Forelimb muscle (tissue), 1 donor: ENCODE results near the gene LEKR1. TPM values are rescaled to one million over a fixed set of nuclear protein-coding genes. Genes with fewer than 3 reads are reported as not detected.
"Not testable (repeated sequence)": the region's sequence is repeated elsewhere in the genome, so short reads cannot be mapped to it uniquely, and the experiment has no call there.

Source experiments
- DNase-seq: peaks from one replicate; pipeline ENCODE4 v3.0.0-alpha.2; 2013; ENCODE audit warnings: low read depth
- polyA plus RNA-seq: library from polyadenylated mRNA; unstranded; fragments of 120-200 nt; gene quantifications from one replicate; pipeline ENCODE4 v1.2.1, GENCODE V29; 2013; ENCODE audit not compliant: insufficient read length

The LEKR1 gene
- polyA plus RNA-seq, 1 donor, result 0.61 TPM

DNA sequence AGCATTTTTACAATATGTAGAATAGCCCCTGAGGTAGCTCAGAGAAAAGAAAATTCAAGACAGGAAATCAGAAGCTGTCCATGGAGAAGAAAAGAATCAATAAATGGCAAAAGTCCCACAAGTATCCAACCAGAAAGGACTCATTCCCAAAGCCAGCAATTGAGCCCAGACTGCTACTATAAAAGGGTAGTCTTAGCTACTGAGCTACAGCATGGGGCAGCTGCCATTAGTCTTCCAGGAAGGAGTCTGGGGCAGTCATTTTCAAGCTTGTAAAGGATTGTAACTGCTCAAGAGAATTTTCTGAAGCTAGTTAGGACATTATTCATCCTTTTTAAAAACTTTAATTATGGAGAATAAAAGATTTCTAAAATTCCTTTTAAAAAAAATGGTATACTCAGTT lies 10.5 kb downstream of the LEKR1 start:
- DNase-seq, result no peak

- DNase-seq, result no peak
Observed at GRCh38 chr3:156837115-156837514, 11.0 kb downstream of the LEKR1 start.

- no peak for DNase-seq
Observed at GRCh38 chr3:156838035-156838434, 11.9 kb downstream of the LEKR1 start.

- DNase-seq, result no peak
Observed at GRCh38 chr3:156840826-156841689, 14.9 kb downstream of the LEKR1 start.

GRCh38 chr3:156843071-156843808 lies 17.1 kb downstream of the LEKR1 start:
- no peak for DNase-seq

GRCh38 chr3:156847752-156848448 lies 21.7 kb downstream of the LEKR1 start:
- no peak for DNase-seq

- no peak for DNase-seq
Observed at GRCh38 chr3:156859578-156859977, 33.4 kb downstream of the LEKR1 start.

GRCh38 chr3:156860873-156861272 lies 34.7 kb downstream of the LEKR1 start:
- no peak for DNase-seq

DNA sequence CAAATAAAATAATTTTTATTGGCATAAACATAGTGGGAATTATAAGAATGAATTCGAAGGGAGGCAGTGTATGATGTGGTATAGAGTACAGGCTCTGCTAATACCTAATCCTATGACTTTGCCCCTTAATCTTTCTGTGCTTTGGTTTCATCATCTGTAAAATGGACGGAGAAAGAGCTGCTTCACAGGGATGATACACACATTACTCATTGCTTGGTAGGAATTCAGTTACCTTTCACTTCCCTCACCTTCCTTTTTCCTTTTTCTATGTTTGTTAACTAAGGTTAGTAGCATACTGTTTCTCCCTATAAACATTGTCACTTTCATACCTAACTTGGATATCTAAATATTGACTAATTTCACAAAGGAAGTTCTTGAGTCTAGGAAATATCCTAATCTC lies 36.2 kb downstream of the LEKR1 start:
- DNase-seq, result no peak

DNA sequence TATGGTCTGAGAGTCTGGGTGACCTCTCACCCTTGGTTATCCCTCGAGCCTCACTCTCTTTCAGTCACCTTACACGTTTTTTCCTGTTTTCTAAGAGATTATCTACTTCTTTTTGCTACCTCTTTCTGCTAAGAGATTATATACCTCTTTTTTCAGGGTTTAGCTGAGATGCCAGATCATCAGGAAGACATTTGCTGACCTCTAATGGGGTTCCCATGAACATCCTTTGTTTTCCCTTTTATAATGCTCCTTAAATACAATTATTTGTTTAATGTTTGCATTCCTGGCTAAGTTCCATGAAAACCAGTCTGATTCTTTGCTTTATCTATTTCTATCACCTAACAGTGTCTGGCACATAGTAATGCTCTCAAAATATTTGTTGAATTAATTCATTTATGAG lies 39.6 kb downstream of the LEKR1 start:
- DNase-seq, result no peak

GRCh38 chr3:156867174-156867573 lies 41.0 kb downstream of the LEKR1 start:
- DNase-seq, result no peak

DNA sequence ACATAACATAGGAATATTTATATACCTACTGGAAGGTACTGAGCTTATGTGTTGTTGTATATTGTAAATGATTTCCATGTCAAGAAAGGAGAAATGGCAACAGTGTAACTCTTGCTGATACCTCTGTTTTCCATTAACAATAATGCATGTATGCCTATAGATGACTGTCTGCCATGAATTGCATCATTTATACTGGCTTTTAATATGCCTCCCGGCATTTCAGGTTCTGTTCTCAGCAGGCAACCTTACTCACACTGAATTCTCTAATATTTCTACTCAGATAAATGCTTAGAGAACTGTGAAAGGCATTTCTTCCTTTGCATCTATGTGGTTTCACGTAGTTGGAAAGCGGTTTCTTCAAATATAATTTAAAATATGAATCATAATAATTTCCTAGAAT lies 41.8 kb downstream of the LEKR1 start:
- no peak for DNase-seq

DNA sequence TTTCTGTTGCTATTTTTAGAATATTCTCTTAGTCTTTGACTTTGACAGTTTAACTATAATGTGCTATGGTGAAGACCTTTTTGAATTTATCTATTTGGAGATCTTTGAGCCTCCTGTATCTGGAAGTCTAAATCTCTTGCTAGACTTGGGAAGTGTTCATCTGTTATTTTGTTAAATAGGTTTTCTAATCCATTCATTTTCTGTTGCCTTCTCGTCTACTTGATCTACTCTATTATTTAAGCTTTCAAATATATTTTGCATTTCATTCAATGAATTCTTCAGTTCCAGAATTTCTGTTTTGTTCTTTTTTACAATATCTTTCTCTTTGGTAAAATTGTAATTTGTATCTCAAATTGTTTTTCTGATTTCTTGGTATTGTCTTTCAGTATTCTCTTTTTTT lies 47.8 kb downstream of the LEKR1 start:
- DNase-seq, result no peak

DNA sequence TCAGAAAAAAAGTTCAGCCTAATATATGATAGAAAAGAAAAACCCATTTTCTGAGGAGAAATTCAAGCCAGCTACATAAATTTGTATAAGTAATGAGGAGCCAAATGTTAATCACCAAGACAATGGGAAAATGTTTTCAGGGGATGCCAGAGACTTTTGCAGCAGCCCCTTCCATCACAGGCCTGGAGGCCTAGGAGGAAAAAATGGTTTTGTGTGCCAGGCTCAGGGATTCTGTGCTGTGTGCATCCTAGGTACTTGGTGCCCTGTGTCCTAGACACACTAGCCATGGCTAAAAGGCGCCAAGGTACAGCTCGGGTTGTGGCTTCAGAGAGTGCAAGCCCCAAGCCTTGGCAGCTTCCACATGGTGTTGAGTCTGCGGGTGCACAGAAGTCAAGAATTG lies 53.3 kb downstream of the LEKR1 start:
- DNase-seq, result not testable (repeated sequence)

- no peak for DNase-seq
Observed at GRCh38 chr3:156885761-156886160, 59.6 kb downstream of the LEKR1 start.

GRCh38 chr3:156888176-156888575 lies 62.0 kb downstream of the LEKR1 start:
- no peak for DNase-seq

DNA sequence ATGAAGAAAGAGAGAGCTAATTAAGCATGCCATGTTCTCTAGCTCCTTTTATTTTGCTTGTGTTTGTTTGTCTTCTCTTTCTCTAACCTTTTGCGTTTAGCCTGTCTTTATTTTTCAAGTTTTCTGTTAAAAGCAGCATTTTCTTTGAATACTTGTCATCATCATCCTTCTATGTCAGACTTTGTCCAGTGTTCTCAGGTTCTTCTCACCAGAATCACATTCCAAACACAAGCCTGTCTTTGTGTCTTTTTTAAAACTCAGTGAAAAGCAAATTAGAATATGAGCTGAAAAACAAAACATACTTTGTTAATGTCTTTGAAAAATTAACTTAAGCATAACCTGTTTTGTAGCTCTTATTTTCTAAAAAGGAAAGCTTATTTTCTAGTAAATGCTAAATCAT lies 62.4 kb downstream of the LEKR1 start:
- no peak for DNase-seq

GRCh38 chr3:156892701-156893100 lies 66.5 kb downstream of the LEKR1 start:
- no peak for DNase-seq

DNA sequence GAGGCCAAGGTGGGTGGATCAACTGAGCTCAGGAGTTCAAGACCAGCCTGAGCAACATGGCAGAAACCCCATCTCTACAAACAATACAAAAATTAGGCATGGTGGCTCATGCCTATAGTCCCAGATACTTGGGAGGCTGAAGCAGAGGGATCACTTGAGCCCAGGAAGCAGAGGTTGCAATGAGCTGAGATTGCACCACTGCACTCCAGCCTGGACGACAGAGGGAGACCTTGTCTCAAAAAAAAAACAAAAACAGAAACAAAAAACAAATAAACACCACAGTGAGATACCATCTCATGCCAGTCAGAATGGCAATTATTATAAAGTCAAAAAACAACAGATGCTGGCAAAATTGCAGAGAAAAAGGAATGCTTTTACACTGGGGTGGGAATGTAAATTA lies 69.2 kb downstream of the LEKR1 start:
- not testable (repeated sequence) for DNase-seq

- DNase-seq, result not testable (repeated sequence)
Observed at GRCh38 chr3:156897851-156898250, 71.7 kb downstream of the LEKR1 start.

DNA sequence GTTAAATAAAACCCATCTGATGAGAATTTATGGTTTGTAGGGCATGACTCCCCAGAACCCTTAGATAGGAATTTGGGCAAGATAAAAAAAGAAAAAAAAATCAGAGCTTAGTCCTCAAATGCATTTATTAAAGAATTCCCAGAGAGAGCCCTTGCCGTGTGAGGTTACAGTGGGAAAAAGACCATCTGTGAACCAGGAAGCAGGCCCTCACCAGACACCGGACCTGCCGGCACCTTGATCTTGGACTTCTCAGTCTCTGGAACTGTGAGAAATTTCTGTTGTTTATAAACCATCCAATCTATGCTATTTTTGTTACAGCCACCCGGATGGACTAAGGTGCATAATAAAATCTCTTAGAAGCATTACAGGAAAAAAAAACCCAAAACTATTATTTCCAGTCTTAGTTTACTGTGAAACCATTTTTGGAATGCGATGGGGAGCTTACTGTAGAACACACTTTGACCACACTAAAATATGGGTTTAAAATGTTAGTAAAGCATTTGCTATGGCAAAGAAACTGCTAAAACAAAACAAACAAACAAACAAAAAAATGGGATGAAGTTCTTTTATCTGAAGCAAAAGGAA lies 72.2 kb downstream of the LEKR1 start:
- no peak for DNase-seq

GRCh38 chr3:156899951-156900350 lies 73.8 kb downstream of the LEKR1 start:
- DNase-seq, result no peak
